HCT116 (cell line): ENCODE results near the gene ZNF791. TPM values are rescaled to one million over a fixed set of nuclear protein-coding genes. Genes with fewer than 3 reads are reported as not detected.

ENCODE experiments used
- ATAC-seq: fragments of 200-7000 bp; cut with Tn5 transposase; 2 replicates; pipeline ENCODE4 v1.9.1; 2020; ENCODE audit warnings: mild to moderate bottlenecking, moderate library complexity
- BruUV-seq: library from RNA; stranded (reverse); fragments of 400-500 nt; replicated peaks from 2 replicates; lab custom pipeline; 2021; lab: Mats Ljungman, UMichigan
- CTCF ChIA-PET: fragments of 300-600 bp; sonication (Branson Sonifier 250); formaldehyde crosslinking; loops from one replicate; lab custom pipeline; 2021; ENCODE audit warnings: antibody characterized with exemption; lab: Charles Lee
- POLR2A ChIA-PET: fragments of 300-600, 350-600 bp; sonication (Branson Sonifier 250); formaldehyde crosslinking; loops from one replicate; lab custom pipeline; 2021; ENCODE audit warnings: antibody characterized with exemption; lab: Charles Lee
- RAD21 ChIA-PET, 2 experiments: fragments of 300-600 bp; sonication (Branson Sonifier 250); formaldehyde crosslinking; loops; one replicate each; lab custom pipeline; 2023; ENCODE audit warnings: low total read pairs in 2 of 2; ENCODE audit not compliant: uncharacterized antibody in 2 of 2, unreplicated experiment in 2 of 2, low non-redundant PET in 1 of 2; lab: Charles Lee
- DNase-seq: peaks from one replicate; pipeline ENCODE4 v3.0.0-alpha.2; 2010; ENCODE audit warnings: low read depth, low spot score
- H2AFZ ChIP-seq: fragments of 200-600 bp; shearing (Covaris generic), sonication (generic); 2 replicates; pipeline ENCODE4 v1.6.1; 2017; ENCODE audit warnings: low read depth, mixed run types, mixed read lengths, antibody characterized with exemption, low read length; ENCODE audit not compliant: poor library complexity, severe bottlenecking
- H3K27ac ChIP-seq: 2 replicates; pipeline ENCODE4 v1.5.1; 2012; ENCODE audit warnings: low read depth, low read length
- H3K27me3 ChIP-seq: fragments of 200-600 bp; sonication (generic); 2 replicates; pipeline ENCODE4 v1.6.1; 2016; ENCODE audit warnings: mixed run types, low read length, mixed read lengths; ENCODE audit not compliant: insufficient read depth
- H3K36me3 ChIP-seq, 2 experiments: fragments of 200-500 bp in 1 of 2; fragments of 200-600 bp in 1 of 2; sonication (Bioruptor generic) in 1 of 2; sonication (generic) in 1 of 2; 2 replicates each; pipeline versions ENCODE4 v1.5.1 to v1.6.1; 2014 to 2016; ENCODE audit warnings: low read length in 2 of 2, inconsistent platforms in 1 of 2, mixed read lengths in 1 of 2, mixed run types in 1 of 2; ENCODE audit not compliant: insufficient read depth in 2 of 2, control insufficient read depth in 1 of 2
- H3K4me1 ChIP-seq, 2 experiments: fragments of 200-600 bp in 1 of 2; sonication (generic) in 1 of 2; 2 replicates each; pipeline versions ENCODE4 v1.5.1 to v1.6.1; 2012 to 2017; ENCODE audit warnings: low read length in 2 of 2, inconsistent platforms in 1 of 2, mild to moderate bottlenecking in 1 of 2, mixed read lengths in 1 of 2, mixed run types in 1 of 2, moderate library complexity in 1 of 2; ENCODE audit not compliant: insufficient read depth in 2 of 2, control insufficient read depth in 1 of 2
- H3K4me2 ChIP-seq: fragments of 200-600 bp; sonication (generic); 2 replicates; pipeline ENCODE4 v1.6.1; 2017; ENCODE audit warnings: mixed run types, low read length, mixed read lengths
- H3K4me3 ChIP-seq, 2 experiments: fragments of 200-600 bp in 1 of 2; sonication (generic) in 1 of 2; replicated peaks in 1 of 2; 2 replicates each; pipeline ENCODE4 v1.5.1; 2011 to 2016; ENCODE audit warnings: low read length in 2 of 2, control low read depth in 1 of 2, low read depth in 1 of 2, mild to moderate bottlenecking in 1 of 2, mixed read lengths in 1 of 2, mixed run types in 1 of 2
- H3K79me2 ChIP-seq: fragments of 200-600 bp; sonication (generic); 2 replicates; pipeline ENCODE4 v1.6.1; 2017; ENCODE audit warnings: mild to moderate bottlenecking, mixed run types, low read length, moderate library complexity, mixed read lengths; ENCODE audit not compliant: insufficient read depth
- H3K9ac ChIP-seq: fragments of 200-600 bp; sonication (generic); 2 replicates; pipeline ENCODE4 v1.6.1; 2016; ENCODE audit warnings: low read length, mixed read lengths
- H3K9me2 ChIP-seq: fragments of 200-600 bp; sonication (generic), shearing (Covaris generic); 2 replicates; pipeline ENCODE4 v1.6.1; 2017; ENCODE audit warnings: mixed run types, mild to moderate bottlenecking, moderate library complexity; ENCODE audit not compliant: insufficient read depth
- H3K9me3 ChIP-seq, 2 experiments: fragments of 200-500 bp in 1 of 2; fragments of 200-600 bp in 1 of 2; sonication (Bioruptor generic) in 1 of 2; sonication (generic) in 1 of 2; 2 replicates each; pipeline ENCODE4 v1.6.1; 2014 to 2017; ENCODE audit warnings: low read length in 2 of 2, mixed read lengths in 2 of 2, inconsistent platforms in 1 of 2, low read depth in 1 of 2, mild to moderate bottlenecking in 1 of 2, mixed run types in 1 of 2, moderate library complexity in 1 of 2; ENCODE audit not compliant: control insufficient read depth in 1 of 2, insufficient read depth in 1 of 2
- H4K20me1 ChIP-seq: fragments of 200-600 bp; sonication (generic), shearing (Covaris generic); 2 replicates; pipeline ENCODE4 v1.6.1; 2017; ENCODE audit warnings: mixed run types, mild to moderate bottlenecking, moderate library complexity; ENCODE audit not compliant: insufficient read depth
- ATF3 ChIP-seq: IDR thresholded peaks from 2 replicates; pipeline ENCODE4 v1.6.1; 2012
- ELF1 ChIP-seq: IDR thresholded peaks from 2 replicates; pipeline ENCODE4 v1.6.1; 2012; ENCODE audit warnings: low read depth, borderline replicate concordance
- POLR2AphosphoS5 ChIP-seq: IDR thresholded peaks from 2 replicates; pipeline ENCODE4 v1.6.1; 2011; ENCODE audit warnings: mild to moderate bottlenecking, low read depth, low read length, moderate library complexity
- ZNF274 ChIP-seq: fragments of 200-500 bp; sonication (Bioruptor generic); IDR thresholded peaks from 2 replicates; pipeline ENCODE4 v1.6.1; 2014; ENCODE audit warnings: mild to moderate bottlenecking, low read depth, low read length, inconsistent platforms
- intact Hi-C: fragments of 100-400 bp; cut with micrococcal nuclease; formaldehyde crosslinking; loops from 2 replicates; pipeline ENCODE4 v1.10.0; 2022
- total RNA-seq: library from RNA; stranded (reverse); gene quantifications from one replicate; pipeline ENCODE4 v1.2.1, GENCODE V29; 2021; ENCODE audit not compliant: unreplicated experiment

ZNF791 gene
- total RNA-seq, 1 experiment from 2014 or later = 21.2 TPM

DNA sequence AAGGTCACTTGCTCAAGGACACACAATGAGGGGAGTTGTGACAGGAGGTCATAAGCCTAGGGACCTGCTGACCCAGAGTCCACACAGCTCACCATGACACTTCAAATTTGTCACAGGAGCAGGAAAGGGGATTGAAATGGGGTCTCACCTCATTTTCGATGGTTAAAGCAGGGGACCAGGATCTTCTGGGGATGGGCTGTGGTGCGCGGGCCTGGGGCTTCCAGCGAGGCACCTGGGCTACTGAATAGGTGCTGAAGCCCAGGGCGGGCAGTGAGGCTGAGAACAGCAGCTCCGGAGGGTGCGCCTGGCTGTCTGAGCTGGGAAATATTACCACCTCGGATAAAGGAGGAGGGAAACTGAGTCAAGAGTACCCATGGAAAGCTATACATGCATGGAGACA is 44.8 kb downstream of the ZNF791 start:
- Histone ChIP-seq H3K27me3 (no peaks in the 10 kb centered on the region), H3K27ac (no peak overlapping the region), H3K4me3 (no peak overlapping the region), H3K4me2 (no peak overlapping the region), H3K9me2 (no peaks in the 10 kb centered on the region), H2AFZ (no peak overlapping the region), H3K4me1 (no peaks in the 10 kb centered on the region)
- BruUV-seq = no TSS peak
- CTCF ChIA-PET = interaction anchor here (1.1 kb wide), 1 partner anchor 17 kb away, joined by 3 read pairs; no protein-coding TSS in a partner anchor
- RAD21 ChIA-PET = no interaction called here
- no peak for TF ChIP-seq POLR2AphosphoS5
- no peak for TF ChIP-seq ELF1
- TF ChIP-seq, all 23 proteins: peak for 0
- intact Hi-C loops = no loop called here
- no peaks in the 10 kb centered on the region for H4K20me1 ChIP-seq
- H3K79me2 ChIP-seq = no peaks in the 10 kb centered on the region
- H3K9ac ChIP-seq = no peak overlapping the region
- DNase-seq (no peak), ATAC-seq (no peak)
- H3K36me3 ChIP-seq = peaks cover 0 to 5% of the 10 kb centered on the region in 2 experiments; a peak in 2 of 4 replicates
- no peaks in the 10 kb centered on the region for H3K9me3 ChIP-seq
- POLR2A ChIA-PET = no interaction called here

- TF ChIP-seq ATF3 (no peak), ZNF274 (no peak)
- TF ChIP-seq, all 23 proteins: peak for 0
- no peaks in the 10 kb centered on the region for H3K4me1 ChIP-seq
- ATAC-seq (peak; percentile 80), DNase-seq (no peak)
- POLR2A ChIA-PET = no interaction called here
- no TSS peak for BruUV-seq
- H3K4me3 ChIP-seq = no peak overlapping the region
- CTCF ChIA-PET = no interaction called here
- no peak overlapping the region for H2AFZ ChIP-seq
- H3K9me2 ChIP-seq = no peaks in the 10 kb centered on the region
- no peaks in the 10 kb centered on the region for H4K20me1 ChIP-seq
- no peaks in the 10 kb centered on the region for H3K79me2 ChIP-seq
- intact Hi-C loops = no loop called here
- H3K27me3 ChIP-seq = no peaks in the 10 kb centered on the region
- RAD21 ChIA-PET = interaction anchor here in 1 of 2 experiments (0.7 kb wide), 1 partner anchor 15 kb away, joined by 7 read pairs; no protein-coding TSS in a partner anchor
- H3K9ac ChIP-seq = no peak overlapping the region
- peaks cover 0 to 10% of the 10 kb centered on the region in 2 experiments; a peak in 2 of 4 replicates for H3K36me3 ChIP-seq
- H3K4me2 ChIP-seq = no peak overlapping the region
- no peak overlapping the region for H3K27ac ChIP-seq
- no peaks in the 10 kb centered on the region for H3K9me3 ChIP-seq
Observed at GRCh38 chr19:12656899-12657571, 46.3 kb downstream of the ZNF791 start.
